SK-N-MC (cell line): Measurements from ENCODE around the gene CTNNA3.

Experiments used
- DNase-seq: peaks from one replicate; pipeline ENCODE4 v3.0.0-alpha.2; 2011; ENCODE audit warnings: low read depth, low spot score
- H3K27ac ChIP-seq: fragments of 200-600 bp; sonication (generic); 2 replicates; pipeline ENCODE4 v1.5.1; 2016; ENCODE audit warnings: mixed run types
- H3K36me3 ChIP-seq: fragments of 200-600 bp; sonication (generic); 2 replicates; pipeline ENCODE4 v1.6.1; 2017; ENCODE audit warnings: antibody characterized with exemption, low read length, mixed read lengths; ENCODE audit not compliant: insufficient read depth
- H3K4me3 ChIP-seq: fragments of 200-600 bp; sonication (generic); 2 replicates; pipeline ENCODE4 v1.5.1; 2016
- H3K9ac ChIP-seq: fragments of 200-600 bp; sonication (generic); 2 replicates; pipeline ENCODE4 v1.8.0; 2017; ENCODE audit warnings: mixed run types, mixed read lengths; ENCODE audit not compliant: insufficient read length
- H3K9me3 ChIP-seq: fragments of 200-600 bp; sonication (generic); 2 replicates; pipeline ENCODE4 v1.6.1; 2017; ENCODE audit warnings: low read depth, mild to moderate bottlenecking, antibody characterized with exemption, low read length, moderate library complexity, mixed read lengths
- EZH2 ChIP-seq: fragments of 200-600 bp; sonication (generic); IDR thresholded peaks from one replicate; pipeline ENCODE4 v1.6.1; 2017; ENCODE audit warnings: antibody characterized with exemption
- FOXP2 ChIP-seq: optimal IDR thresholded peaks from 2 replicates; pipeline ENCODE3; 2011; ENCODE audit warnings: mild to moderate bottlenecking, moderate library complexity; ENCODE audit not compliant: insufficient read depth; ENCODE audit errors: extremely low read length, control extremely low read depth
- POLR2AphosphoS5 ChIP-seq: IDR thresholded peaks from 2 replicates; pipeline ENCODE4 v1.6.1; 2012; ENCODE audit warnings: mild to moderate bottlenecking, low read depth, low read length, borderline replicate concordance

Gene CTNNA3

GRCh38 chr10:66671064-66671463, 1024.9 kb downstream of the CTNNA3 start:
- no peak for DNase-seq
- H3K27ac ChIP-seq = no peak overlapping the region

GRCh38 chr10:66656499-66656898, 1039.5 kb downstream of the CTNNA3 start:
- Histone ChIP-seq H3K9ac (no peak overlapping the region), H3K9me3 (no peaks in the 10 kb centered on the region), H3K4me3 (no peak overlapping the region), H3K27ac (no peak overlapping the region), H3K36me3 (no peaks in the 10 kb centered on the region)
- TF ChIP-seq POLR2AphosphoS5 (no peak), FOXP2 (no peak), EZH2 (no peak)
- DNase-seq = no peak

More at GRCh38 chr10:66671064-66671463, 1024.9 kb downstream of the CTNNA3 start:
- Histone ChIP-seq H3K9me3 (no peaks in the 10 kb centered on the region), H3K9ac (no peak overlapping the region), H3K4me3 (no peak overlapping the region), H3K36me3 (no peaks in the 10 kb centered on the region)
- TF ChIP-seq FOXP2 (no peak), POLR2AphosphoS5 (no peak), EZH2 (no peak)

GRCh38 chr10:66654861-66655260, 1041.1 kb downstream of the CTNNA3 start:
- DNase-seq = no peak
- no peak overlapping the region for H3K9ac ChIP-seq
- TF ChIP-seq POLR2AphosphoS5 = no peak
- no peak for TF ChIP-seq EZH2
- TF ChIP-seq FOXP2 = no peak
- H3K4me3 ChIP-seq = no peak overlapping the region
- no peaks in the 10 kb centered on the region for H3K36me3 ChIP-seq
- H3K27ac ChIP-seq = no peak overlapping the region
- H3K9me3 ChIP-seq = no peaks in the 10 kb centered on the region

- TF ChIP-seq POLR2AphosphoS5 (no peak), EZH2 (no peak), FOXP2 (no peak)
- H3K9ac ChIP-seq = no peak overlapping the region
- no peak overlapping the region for H3K4me3 ChIP-seq
- H3K9me3 ChIP-seq = no peaks in the 10 kb centered on the region
- no peak overlapping the region for H3K27ac ChIP-seq
- H3K36me3 ChIP-seq = no peaks in the 10 kb centered on the region
- DNase-seq = no peak
These were observed 1044.5 kb downstream of the CTNNA3 start for GRCh38 chr10:66651308-66652082.

GRCh38 chr10:66649626-66650025, 1046.4 kb downstream of the CTNNA3 start:
- TF ChIP-seq FOXP2 (no peak), POLR2AphosphoS5 (no peak), EZH2 (no peak)
- no peaks in the 10 kb centered on the region for H3K9me3 ChIP-seq
- H3K36me3 ChIP-seq = no peaks in the 10 kb centered on the region
- H3K9ac ChIP-seq = no peak overlapping the region
- no peak overlapping the region for H3K4me3 ChIP-seq
- no peak overlapping the region for H3K27ac ChIP-seq
- DNase-seq = no peak

GRCh38 chr10:66642217-66642616, 1053.8 kb downstream of the CTNNA3 start:
- Histone ChIP-seq H3K4me3 (no peak overlapping the region), H3K36me3 (no peaks in the 10 kb centered on the region), H3K9ac (no peak overlapping the region), H3K27ac (no peak overlapping the region), H3K9me3 (no peaks in the 10 kb centered on the region)
- no peak for DNase-seq
- TF ChIP-seq FOXP2 (no peak), POLR2AphosphoS5 (no peak), EZH2 (no peak)

- no peak for DNase-seq
- H3K27ac ChIP-seq = no peak overlapping the region
- no peaks in the 10 kb centered on the region for H3K9me3 ChIP-seq
- no peaks in the 10 kb centered on the region for H3K36me3 ChIP-seq
- H3K9ac ChIP-seq = no peak overlapping the region
- TF ChIP-seq POLR2AphosphoS5 (no peak), FOXP2 (no peak), EZH2 (no peak)
- H3K4me3 ChIP-seq = no peak overlapping the region
These were observed 1056.6 kb downstream of the CTNNA3 start for GRCh38 chr10:66639371-66639770.

GRCh38 chr10:66637273-66638036, 1058.5 kb downstream of the CTNNA3 start:
- Histone ChIP-seq H3K9me3 (no peaks in the 10 kb centered on the region), H3K4me3 (no peak overlapping the region)
- no peak for DNase-seq

More at GRCh38 chr10:66637273-66638036, 1058.5 kb downstream of the CTNNA3 start:
- TF ChIP-seq FOXP2 (no peak), EZH2 (no peak), POLR2AphosphoS5 (no peak)
- H3K27ac ChIP-seq = no peak overlapping the region
- no peak overlapping the region for H3K9ac ChIP-seq
- H3K36me3 ChIP-seq = no peaks in the 10 kb centered on the region
